Measurements from ENCODE around the gene IBA57. TPM values are rescaled to one million over a fixed set of nuclear protein-coding genes. Genes with fewer than 3 reads are reported as not detected.

IBA57 gene
- polyA plus RNA-seq, 1 of the 3 experiments (the other 2 are of a cell fraction): 1.8 TPM

DNA sequence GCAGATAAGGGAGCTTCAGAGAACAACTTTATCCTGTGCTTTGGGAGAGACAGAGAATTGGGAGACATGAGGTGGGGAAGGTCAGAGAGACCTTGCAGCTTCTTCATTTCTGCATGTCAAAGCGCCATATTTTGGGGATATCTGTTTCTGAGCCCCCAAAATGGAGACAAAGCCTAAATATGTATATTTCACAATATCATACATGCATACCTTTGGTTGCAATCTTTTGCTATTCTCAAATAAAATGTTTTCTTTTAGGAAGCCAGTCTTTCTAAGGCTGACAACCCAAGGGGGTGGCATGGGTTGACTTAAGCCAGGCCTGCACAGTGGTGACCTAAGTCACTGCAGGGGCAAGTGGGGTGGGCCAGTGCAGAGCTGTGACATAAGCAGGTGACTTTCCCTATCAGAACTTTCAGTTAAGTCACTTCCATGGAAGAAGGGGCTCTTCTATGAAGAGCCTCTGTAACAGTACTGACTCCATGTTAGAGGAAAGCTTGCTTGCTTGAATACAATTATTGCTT is 42.6 kb upstream of the IBA57 start:
- Histone ChIP-seq H3K9me2 (no peaks in the 10 kb centered on the region), H3K4me2 (no peak overlapping the region), H4K20me1 (ENCODE audit: insufficient read depth) (no peaks in the 10 kb centered on the region), H3K36me3 (replicated peaks in 1 of 2; ENCODE audit: control insufficient read depth in 1 of 2, insufficient read depth in 2 of 2, low read length in 1 of 2) (no peaks in the 10 kb centered on the region), H3F3A (replicated peaks; ENCODE audit: insufficient read depth) (no peaks in the 10 kb centered on the region), H3K4me1 (ENCODE audit: control insufficient read depth in 1 of 2, insufficient read depth in 2 of 2, low read depth in 1 of 2, low read length in 1 of 2) (no peaks in the 10 kb centered on the region), H3K9ac (no peak overlapping the region), H3K4me3 (ENCODE audit: low read depth in 2 of 2, low read length in 1 of 2) (no peak overlapping the region), H3K9me3 (peaks cover 10% of the 10 kb centered on the region), H2AFZ (ENCODE audit: low read depth) (no peak overlapping the region), H3K27ac (ENCODE audit: low read depth in 2 of 2, low read length in 1 of 2) (no peak overlapping the region), H3K79me2 (ENCODE audit: insufficient read depth) (no peaks in the 10 kb centered on the region), H3K27me3 (ENCODE audit: insufficient read depth) (no peaks in the 10 kb centered on the region)
- TF ChIP-seq SIN3A (IDR thresholded peaks at IDR 0.05; ENCODE audit: borderline replicate concordance, low read depth, low read length): no peak
- no peak for TF ChIP-seq RCOR1 (IDR thresholded peaks at IDR 0.05; ENCODE audit: low read length)
- TF ChIP-seq FOSL2 (IDR thresholded peaks at IDR 0.05; ENCODE audit: borderline replicate concordance, low read depth): no peak
- no peak for TF ChIP-seq MXI1 (IDR thresholded peaks at IDR 0.05; ENCODE audit: low read depth, low read length)
- TF ChIP-seq YY1 (IDR thresholded peaks at IDR 0.05; ENCODE audit: low read depth): no peak
- TF ChIP-seq PBX3 (IDR thresholded peaks at IDR 0.05): no peak
- TF ChIP-seq FOXM1 (IDR thresholded peaks at IDR 0.05; ENCODE audit: low read depth): no peak
- POLR2A ChIA-PET: no interaction called here
- WGBS (ENCODE audit: low lambda C conversion rate): 5% methylated on average over 1 of the region's 1 CpG
- CTCF ChIA-PET: interaction anchor here (0.7 to 6.1 kb wide), 3 partner anchors 9 to 66 kb away, joined by 3 to 36 read pairs (median 3); no protein-coding TSS in a partner anchor
- DNase-seq: no peak

DNA sequence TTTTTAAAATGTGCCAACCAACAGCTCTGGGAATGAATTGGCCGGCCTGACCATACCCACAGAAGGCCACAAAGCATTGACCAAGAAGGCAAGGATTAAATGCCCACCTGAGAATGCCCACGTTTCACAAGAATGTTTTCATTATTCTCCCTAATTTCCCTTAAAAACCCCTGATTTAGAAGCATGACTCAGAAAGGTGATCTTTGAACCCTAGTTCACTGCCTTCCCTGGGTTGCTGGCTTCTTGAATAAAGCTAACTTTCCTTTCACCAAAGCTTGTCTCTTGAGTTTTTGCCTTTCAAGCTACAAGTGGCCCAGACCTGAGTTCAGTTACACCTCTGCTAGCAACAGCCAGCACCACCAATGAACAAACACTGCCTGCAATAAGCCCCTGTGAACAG is 42.1 kb upstream of the IBA57 start:
- no peaks in the 10 kb centered on the region for H3K4me1 ChIP-seq (ENCODE audit: control insufficient read depth in 1 of 2, insufficient read depth in 2 of 2, low read depth in 1 of 2, low read length in 1 of 2)
- no peak overlapping the region for H3K4me3 ChIP-seq (ENCODE audit: low read depth in 2 of 2, low read length in 1 of 2)
- H3K9me2 ChIP-seq: no peaks in the 10 kb centered on the region
- DNase-seq: no peak
- H3K36me3 ChIP-seq (replicated peaks in 1 of 2; ENCODE audit: control insufficient read depth in 1 of 2, insufficient read depth in 2 of 2, low read length in 1 of 2): no peaks in the 10 kb centered on the region
- H2AFZ ChIP-seq (ENCODE audit: low read depth): no peak overlapping the region
- H3K27ac ChIP-seq (ENCODE audit: low read depth in 2 of 2, low read length in 1 of 2): no peak overlapping the region
- H3K27me3 ChIP-seq (ENCODE audit: insufficient read depth): no peaks in the 10 kb centered on the region
- H3F3A ChIP-seq (replicated peaks; ENCODE audit: insufficient read depth): no peaks in the 10 kb centered on the region
- peaks cover 6% of the 10 kb centered on the region; the same call in 1 of the 2 replicates for H3K9me3 ChIP-seq
- H3K9ac ChIP-seq: no peak overlapping the region
- TF ChIP-seq ELF1 (IDR thresholded peaks at IDR 0.05): no peak
- no peaks in the 10 kb centered on the region for H4K20me1 ChIP-seq (ENCODE audit: insufficient read depth)
- 19% methylated on average over 2 of the region's 2 CpGs for WGBS (ENCODE audit: low lambda C conversion rate)
- POLR2A ChIA-PET: no interaction called here
- CTCF ChIA-PET: interaction anchor here (1.1 to 6.1 kb wide), 3 partner anchors 8 to 66 kb away, joined by 3 to 36 read pairs (median 3); no protein-coding TSS in a partner anchor
- H3K79me2 ChIP-seq (ENCODE audit: insufficient read depth): no peaks in the 10 kb centered on the region
- no peak overlapping the region for H3K4me2 ChIP-seq

DNA sequence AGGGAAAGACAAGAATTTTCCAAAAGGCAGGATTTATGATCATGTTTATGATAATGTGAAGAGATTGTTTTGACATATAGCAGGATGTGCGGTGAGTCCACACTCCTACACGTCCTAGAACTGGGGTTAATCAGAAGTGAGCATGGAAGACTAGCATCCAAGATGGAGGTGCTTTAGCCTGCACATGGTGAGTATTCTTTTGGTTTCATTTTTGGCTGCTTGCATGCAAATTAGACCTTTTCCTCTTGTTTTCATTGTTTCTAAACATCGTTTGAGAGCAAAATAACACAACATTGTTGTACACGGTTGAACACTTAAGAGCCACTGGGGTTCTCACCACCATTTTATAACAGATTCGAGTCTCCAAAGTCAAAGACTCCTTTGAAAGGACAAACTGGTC is 40.4 kb upstream of the IBA57 start:
- no peaks in the 10 kb centered on the region for H3K4me1 ChIP-seq (ENCODE audit: control insufficient read depth in 1 of 2, insufficient read depth in 2 of 2, low read depth in 1 of 2, low read length in 1 of 2)
- POLR2A ChIA-PET: no interaction called here
- no peak overlapping the region for H2AFZ ChIP-seq (ENCODE audit: low read depth)
- no peak overlapping the region for H3K9ac ChIP-seq
- WGBS (ENCODE audit: low lambda C conversion rate): 17% methylated on average over 5 of the region's 5 CpGs
- no peak overlapping the region for H3K27ac ChIP-seq (ENCODE audit: low read depth in 2 of 2, low read length in 1 of 2)
- no peak overlapping the region for H3K4me3 ChIP-seq (ENCODE audit: low read depth in 2 of 2, low read length in 1 of 2)
- H3K4me2 ChIP-seq: no peak overlapping the region
- no peaks in the 10 kb centered on the region for H4K20me1 ChIP-seq (ENCODE audit: insufficient read depth)
- no peaks in the 10 kb centered on the region for H3F3A ChIP-seq (replicated peaks; ENCODE audit: insufficient read depth)
- no peak for DNase-seq
- H3K79me2 ChIP-seq (ENCODE audit: insufficient read depth): no peaks in the 10 kb centered on the region
- CTCF ChIA-PET: interaction anchor here (1.7 kb wide), 1 partner anchor 12 kb away, joined by 6 read pairs; no protein-coding TSS in a partner anchor
- TF ChIP-seq FOSL2 (IDR thresholded peaks at IDR 0.05; ENCODE audit: borderline replicate concordance, low read depth): no peak
- TF ChIP-seq USF1 (IDR thresholded peaks at IDR 0.05; ENCODE audit: borderline replicate concordance, low read depth): no peak
- TF ChIP-seq FOXJ3 (CRISPR knock-in tag; IDR thresholded peaks at IDR 0.05): no peak
- TF ChIP-seq, protein P1, sequence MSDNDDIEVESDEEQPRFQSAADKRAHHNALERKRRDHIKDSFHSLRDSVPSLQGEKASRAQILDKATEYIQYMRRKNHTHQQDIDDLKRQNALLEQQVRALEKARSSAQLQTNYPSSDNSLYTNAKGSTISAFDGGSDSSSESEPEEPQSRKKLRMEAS (IDR thresholded peaks at IDR 0.05; ENCODE audit: low read depth): no peak
- no peak for TF ChIP-seq TAF1 (IDR thresholded peaks at IDR 0.05; ENCODE audit: borderline replicate concordance, low read depth, low read length)
- TF ChIP-seq GABPA (IDR thresholded peaks at IDR 0.05; ENCODE audit: low read depth): no peak
- no peak for TF ChIP-seq SIN3A (IDR thresholded peaks at IDR 0.05; ENCODE audit: borderline replicate concordance, low read depth, low read length)
- no peaks in the 10 kb centered on the region for H3K9me3 ChIP-seq
- no peaks in the 10 kb centered on the region for H3K27me3 ChIP-seq (ENCODE audit: insufficient read depth)
- H3K36me3 ChIP-seq (replicated peaks in 1 of 2; ENCODE audit: control insufficient read depth in 1 of 2, insufficient read depth in 2 of 2, low read length in 1 of 2): no peaks in the 10 kb centered on the region
- H3K9me2 ChIP-seq: no peaks in the 10 kb centered on the region
